ENCODE measurements around the gene CTNND2.

- no peak for TF ChIP-seq CTCF (IDR thresholded peaks at IDR 0.05 in 8 of 11, conservative IDR thresholded peaks at IDR 0.05 in 3 of 11)
- TF ChIP-seq POLR2A (IDR thresholded peaks at IDR 0.05), result no peak
Observed at GRCh38 chr5:11852717-11853087, 51.5 kb downstream of the CTNND2 start.
